GM12874 (cell line): ENCODE data around the gene WDR5.

Source experiments
- TF ChIP-seq, protein P1 (sequence below): IDR thresholded peaks from 2 replicates; pipeline ENCODE4 v1.5.1; 2011; ENCODE audit warnings: low read depth, mild to moderate bottlenecking, control low read depth, low read length, moderate library complexity; ENCODE audit not compliant: insufficient read depth

The WDR5 gene

GRCh38 chr9:134168757-134169550 is 33.1 kb downstream of the WDR5 start:
- TF ChIP-seq, protein P1, sequence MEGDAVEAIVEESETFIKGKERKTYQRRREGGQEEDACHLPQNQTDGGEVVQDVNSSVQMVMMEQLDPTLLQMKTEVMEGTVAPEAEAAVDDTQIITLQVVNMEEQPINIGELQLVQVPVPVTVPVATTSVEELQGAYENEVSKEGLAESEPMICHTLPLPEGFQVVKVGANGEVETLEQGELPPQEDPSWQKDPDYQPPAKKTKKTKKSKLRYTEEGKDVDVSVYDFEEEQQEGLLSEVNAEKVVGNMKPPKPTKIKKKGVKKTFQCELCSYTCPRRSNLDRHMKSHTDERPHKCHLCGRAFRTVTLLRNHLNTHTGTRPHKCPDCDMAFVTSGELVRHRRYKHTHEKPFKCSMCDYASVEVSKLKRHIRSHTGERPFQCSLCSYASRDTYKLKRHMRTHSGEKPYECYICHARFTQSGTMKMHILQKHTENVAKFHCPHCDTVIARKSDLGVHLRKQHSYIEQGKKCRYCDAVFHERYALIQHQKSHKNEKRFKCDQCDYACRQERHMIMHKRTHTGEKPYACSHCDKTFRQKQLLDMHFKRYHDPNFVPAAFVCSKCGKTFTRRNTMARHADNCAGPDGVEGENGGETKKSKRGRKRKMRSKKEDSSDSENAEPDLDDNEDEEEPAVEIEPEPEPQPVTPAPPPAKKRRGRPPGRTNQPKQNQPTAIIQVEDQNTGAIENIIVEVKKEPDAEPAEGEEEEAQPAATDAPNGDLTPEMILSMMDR = peak; percentile 18; the same call in 1 of the 2 replicates

DNA sequence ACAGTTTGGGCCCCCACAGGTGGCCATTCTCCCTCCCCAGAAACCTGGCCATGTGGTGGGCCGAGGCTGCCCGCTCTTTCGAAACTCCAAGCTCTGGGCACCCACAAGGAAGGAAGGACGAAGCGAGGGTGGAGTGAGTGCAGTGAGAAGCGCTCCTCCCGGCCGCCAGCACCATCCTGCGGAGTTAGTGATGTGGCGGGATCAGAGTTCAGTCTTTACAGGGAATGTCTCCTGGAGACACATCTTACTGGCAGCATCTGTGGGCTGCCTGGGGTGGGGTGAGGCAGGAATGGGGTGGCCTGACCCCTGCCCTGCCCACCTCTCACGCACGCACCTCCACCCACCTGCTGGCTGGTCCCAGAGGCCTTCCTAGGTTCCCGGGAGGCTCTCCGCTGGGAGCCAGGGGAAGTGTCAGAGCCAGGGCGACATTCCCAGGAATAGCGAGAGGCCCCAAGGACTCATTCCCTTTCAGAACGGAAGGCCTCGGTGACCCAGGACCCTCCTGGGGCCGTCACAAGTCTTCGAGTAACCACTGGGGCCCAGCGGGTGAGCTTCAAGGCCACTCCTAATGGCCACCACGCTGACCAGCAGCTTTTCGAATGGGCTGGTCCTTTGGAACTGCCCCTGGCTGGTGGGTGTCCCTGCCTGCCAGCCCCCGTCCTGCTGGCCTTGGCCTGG is 34.0 kb downstream of the WDR5 start:
- TF ChIP-seq, protein P1 = no peak

GRCh38 chr9:134170532-134171315 is 34.8 kb downstream of the WDR5 start:
- TF ChIP-seq, protein P1 = no peak

GRCh38 chr9:134171316-134172197 is 35.7 kb downstream of the WDR5 start:
- TF ChIP-seq, protein P1 = no peak

- TF ChIP-seq, protein P1 = no peak
Observed at GRCh38 chr9:134172198-134173126, 36.6 kb downstream of the WDR5 start.
